GM12878 (cell line): Measurements from ENCODE around the gene SFT2D1. TPM values are rescaled to one million over a fixed set of nuclear protein-coding genes. Genes with fewer than 3 reads are reported as not detected.

Experiments used
- BCLAF1 ChIP-seq: fragments of 450-650 bp; IDR thresholded peaks from 2 replicates; pipeline ENCODE4 v1.6.1; 2017; ENCODE audit warnings: antibody characterized with exemption, mild to moderate bottlenecking, moderate library complexity
- ETV6 ChIP-seq, 2 experiments: fragments of 450-650 bp in 1 of 2; IDR thresholded peaks in 1 of 2; conservative IDR thresholded peaks in 1 of 2; 2 replicates each; pipeline ENCODE4 v1.6.1; 2014; ENCODE audit warnings: antibody characterized with exemption in 1 of 2, borderline replicate concordance in 1 of 2, low read depth in 1 of 2, mild to moderate bottlenecking in 1 of 2, moderate library complexity in 1 of 2
- FOXM1 ChIP-seq: IDR thresholded peaks from 2 replicates; pipeline ENCODE4 v1.6.1; 2012; ENCODE audit warnings: low read depth, mild to moderate bottlenecking, inconsistent platforms, low read length, moderate library complexity
- HDAC2 ChIP-seq: fragments of 200-600 bp; sonication (generic); IDR thresholded peaks from 2 replicates; pipeline ENCODE4 v1.6.1; 2017
- JUNB ChIP-seq: IDR thresholded peaks from 2 replicates; pipeline ENCODE4 v1.6.1; 2016; ENCODE audit warnings: antibody characterized with exemption, mild to moderate bottlenecking
- PAX5 ChIP-seq: IDR thresholded peaks from 2 replicates; pipeline ENCODE4 v1.6.1; 2011; ENCODE audit warnings: low read depth, low read length, borderline replicate concordance
- STAT1 ChIP-seq: fragments of 450-650 bp; conservative IDR thresholded peaks from 2 replicates; pipeline ENCODE4 v1.6.1; 2014; ENCODE audit warnings: antibody characterized with exemption, mild to moderate bottlenecking
- ZNF384 ChIP-seq: IDR thresholded peaks from 2 replicates; pipeline ENCODE4 v1.6.1; 2012; ENCODE audit warnings: low read depth, mild to moderate bottlenecking, low read length, improper control_type of control experiment, borderline replicate concordance
- polyA plus RNA-seq, 11 experiments: library from polyadenylated mRNA; depleted of rRNA in 4 of 11; unstranded in 6 of 11; stranded (reverse) in 5 of 11; fragments of >200 nt; fragmentation: Nextera tagmentation in 4 of 11; fragmentation: Illumina TruSeq in 1 of 11; extraction: Ambion mirVana in 4 of 11; extraction: Trizol in 1 of 11; gene quantifications; 1 replicate in 1 of 11; 2 replicates in 10 of 11; pipeline versions ENCODE4 v1.2.1 to v1.2.3, GENCODE V29; 2011 to 2016; ENCODE audit warnings: inconsistent platforms in 2 of 11, missing spikeins in 2 of 11, low read depth in 1 of 11
- total RNA-seq, 4 experiments: library from RNA; depleted of rRNA in 3 of 4; stranded (reverse); fragments of >200 nt in 3 of 4; fragmentation: Illumina TruSeq in 1 of 4; extraction: Trizol in 1 of 4; gene quantifications; 2 replicates each; pipeline versions ENCODE4 v1.2.1 to v1.2.3, GENCODE V29; 2013 to 2021
- TF ChIP-seq, protein P1 (sequence below): fragments of 450-650 bp; conservative IDR thresholded peaks from 2 replicates; pipeline ENCODE4 v1.6.1; 2017; ENCODE audit warnings: mild to moderate bottlenecking, moderate library complexity

The SFT2D1 gene
- total and polyA plus RNA-seq, 10 of the 15 experiments (the other 5 are each of a cell fraction or from before 2014, with no cell fraction given) = 69.5 to 281 (median 124) TPM

DNA sequence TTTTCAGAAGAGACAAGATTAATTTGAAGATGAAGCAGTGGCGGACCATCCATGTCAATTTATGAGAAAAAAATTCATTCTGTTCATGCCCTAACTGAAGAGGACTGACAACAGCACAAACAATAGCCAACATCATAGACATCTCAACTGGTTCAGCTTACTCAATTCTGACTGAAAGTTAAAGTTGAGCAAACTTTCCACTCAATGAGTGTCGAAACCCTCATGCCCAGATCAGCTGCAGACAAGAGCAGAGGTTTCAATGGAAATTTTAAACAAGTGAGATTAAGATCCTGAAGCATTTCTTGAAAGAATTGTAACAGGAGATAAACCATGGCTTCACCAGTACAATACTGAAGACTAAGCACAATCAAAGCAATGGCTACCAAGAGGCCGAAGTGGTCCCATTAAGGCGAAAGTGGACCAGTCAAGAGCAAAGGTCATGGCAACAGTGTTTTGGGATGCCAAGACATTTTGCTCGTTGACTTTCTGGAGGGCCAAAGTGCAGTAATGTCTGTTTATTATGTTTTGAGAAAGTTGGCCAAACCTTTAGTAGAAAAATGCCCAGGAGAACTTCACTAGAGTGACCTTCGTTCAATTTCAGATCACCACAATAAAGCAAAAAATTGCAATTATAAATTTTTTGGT is 6.1 kb upstream of the SFT2D1 start (continued):
- TF ChIP-seq BCLAF1 (no peak), STAT1 (no peak), HDAC2 (no peak), ETV6 (conservative IDR thresholded peaks at IDR 0.05 in 1 of 2, IDR thresholded peaks at IDR 0.05 in 1 of 2; ENCODE audit: borderline replicate concordance in 1 of 2, low read depth in 1 of 2) (no peak), ZNF384 (no peak), JUNB (no peak), PAX5 (no peak), FOXM1 (no peak)
- TF ChIP-seq, protein P1, sequence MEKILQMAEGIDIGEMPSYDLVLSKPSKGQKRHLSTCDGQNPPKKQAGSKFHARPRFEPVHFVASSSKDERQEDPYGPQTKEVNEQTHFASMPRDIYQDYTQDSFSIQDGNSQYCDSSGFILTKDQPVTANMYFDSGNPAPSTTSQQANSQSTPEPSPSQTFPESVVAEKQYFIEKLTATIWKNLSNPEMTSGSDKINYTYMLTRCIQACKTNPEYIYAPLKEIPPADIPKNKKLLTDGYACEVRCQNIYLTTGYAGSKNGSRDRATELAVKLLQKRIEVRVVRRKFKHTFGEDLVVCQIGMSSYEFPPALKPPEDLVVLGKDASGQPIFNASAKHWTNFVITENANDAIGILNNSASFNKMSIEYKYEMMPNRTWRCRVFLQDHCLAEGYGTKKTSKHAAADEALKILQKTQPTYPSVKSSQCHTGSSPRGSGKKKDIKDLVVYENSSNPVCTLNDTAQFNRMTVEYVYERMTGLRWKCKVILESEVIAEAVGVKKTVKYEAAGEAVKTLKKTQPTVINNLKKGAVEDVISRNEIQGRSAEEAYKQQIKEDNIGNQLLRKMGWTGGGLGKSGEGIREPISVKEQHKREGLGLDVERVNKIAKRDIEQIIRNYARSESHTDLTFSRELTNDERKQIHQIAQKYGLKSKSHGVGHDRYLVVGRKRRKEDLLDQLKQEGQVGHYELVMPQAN = no peak
- TF ChIP-seq, all 136 proteins: peak for 0
